OCI-LY3 (cell line): Measurements from ENCODE around the gene ACVRL1.

Experiments
- H2AFZ ChIP-seq: fragments of 200-600, 300-600 bp; shearing (Covaris generic); 2 replicates; pipeline ENCODE4 v1.6.0; 2014; ENCODE audit warnings: antibody characterized with exemption, low read depth, low read length
- H3K27ac ChIP-seq: fragments of 200-600, 300-600 bp; sonication (generic); 2 replicates; pipeline ENCODE4 v1.5.1; 2014; ENCODE audit warnings: mild to moderate bottlenecking, low read length, moderate library complexity, mixed read lengths
- H3K27me3 ChIP-seq: fragments of 200-600, 300-600 bp; sonication (generic); 2 replicates; pipeline ENCODE4 v1.6.1; 2014; ENCODE audit warnings: low read depth, low read length, mixed read lengths
- H3K36me3 ChIP-seq: fragments of 200-600, 300-600 bp; sonication (generic); replicated peaks from 2 replicates; pipeline ENCODE3; 2014; ENCODE audit warnings: low read depth, low read length, mixed read lengths
- H3K4me1 ChIP-seq: fragments of 300-600, 200-600 bp; sonication (generic); 2 replicates; pipeline ENCODE4 v1.6.1; 2014; ENCODE audit warnings: low read length, mixed read lengths
- H3K4me2 ChIP-seq: fragments of 200-600, 300-600 bp; sonication (generic); 2 replicates; pipeline ENCODE4 v1.6.1; 2014; ENCODE audit warnings: low read length, mixed read lengths
- H3K4me3 ChIP-seq: fragments of 300-600, 200-600 bp; sonication (generic); 2 replicates; pipeline ENCODE4 v1.5.1; 2014; ENCODE audit warnings: antibody characterized with exemption, mild to moderate bottlenecking, low read length, moderate library complexity
- H3K79me2 ChIP-seq: fragments of 300-600, 200-600 bp; shearing (Covaris generic); 2 replicates; pipeline ENCODE4 v1.6.1; 2014; ENCODE audit warnings: mild to moderate bottlenecking, low read length, mixed read lengths
- H3K9ac ChIP-seq: fragments of 300-600, 200-600 bp; shearing (Covaris generic); 2 replicates; pipeline ENCODE4 v1.6.0; 2014; ENCODE audit warnings: mild to moderate bottlenecking, low read length, moderate library complexity
- H3K9me3 ChIP-seq: fragments of 200-600, 300-600 bp; shearing (Covaris generic); 2 replicates; pipeline ENCODE4 v1.6.1; 2014; ENCODE audit warnings: low read length, mixed read lengths; ENCODE audit not compliant: insufficient read depth
- H4K20me1 ChIP-seq: fragments of 200-600, 300-600 bp; sonication (generic); 2 replicates; pipeline ENCODE4 v1.6.1; 2016; ENCODE audit warnings: low read length, mixed read lengths; ENCODE audit not compliant: insufficient read depth
- EZH2phosphoT487 ChIP-seq: fragments of 200-600 bp; shearing (Covaris generic); IDR thresholded peaks from 2 replicates; pipeline ENCODE4 v1.6.1; 2018; ENCODE audit warnings: antibody characterized with exemption, mixed run types, low read depth
- TF ChIP-seq, protein P1 (sequence below): fragments of 200-600, 300-600 bp; sonication (generic); IDR thresholded peaks from 2 replicates; pipeline ENCODE4 v1.5.1; 2014; ENCODE audit warnings: antibody characterized with exemption, low read length, low read depth

Gene ACVRL1

DNA sequence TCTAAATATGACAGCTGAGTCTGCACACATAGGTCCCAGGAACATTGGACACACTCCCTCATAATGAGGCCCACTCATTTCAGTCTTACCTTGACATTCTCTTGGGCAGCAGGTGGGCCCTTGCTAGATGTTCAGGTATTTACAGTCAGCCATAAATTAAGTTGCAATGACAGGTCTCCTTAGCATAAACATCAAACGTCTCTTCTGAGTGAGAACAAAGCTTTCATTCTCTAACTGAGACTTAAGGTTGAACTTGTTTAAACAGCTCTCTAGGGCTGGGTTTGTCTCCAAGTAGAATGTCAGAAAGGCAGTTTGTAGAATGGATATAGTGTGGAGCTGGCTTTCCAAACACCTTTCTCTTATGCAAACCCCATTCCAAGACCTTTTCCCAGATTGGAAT lies 54.5 kb downstream of the ACVRL1 start:
- H2AFZ ChIP-seq = no peak overlapping the region
- no peaks in the 10 kb centered on the region for H3K9me3 ChIP-seq
- peaks cover 3% of the 10 kb centered on the region; the same call in 1 of the 2 replicates for H3K4me1 ChIP-seq
- TF ChIP-seq, protein P1, sequence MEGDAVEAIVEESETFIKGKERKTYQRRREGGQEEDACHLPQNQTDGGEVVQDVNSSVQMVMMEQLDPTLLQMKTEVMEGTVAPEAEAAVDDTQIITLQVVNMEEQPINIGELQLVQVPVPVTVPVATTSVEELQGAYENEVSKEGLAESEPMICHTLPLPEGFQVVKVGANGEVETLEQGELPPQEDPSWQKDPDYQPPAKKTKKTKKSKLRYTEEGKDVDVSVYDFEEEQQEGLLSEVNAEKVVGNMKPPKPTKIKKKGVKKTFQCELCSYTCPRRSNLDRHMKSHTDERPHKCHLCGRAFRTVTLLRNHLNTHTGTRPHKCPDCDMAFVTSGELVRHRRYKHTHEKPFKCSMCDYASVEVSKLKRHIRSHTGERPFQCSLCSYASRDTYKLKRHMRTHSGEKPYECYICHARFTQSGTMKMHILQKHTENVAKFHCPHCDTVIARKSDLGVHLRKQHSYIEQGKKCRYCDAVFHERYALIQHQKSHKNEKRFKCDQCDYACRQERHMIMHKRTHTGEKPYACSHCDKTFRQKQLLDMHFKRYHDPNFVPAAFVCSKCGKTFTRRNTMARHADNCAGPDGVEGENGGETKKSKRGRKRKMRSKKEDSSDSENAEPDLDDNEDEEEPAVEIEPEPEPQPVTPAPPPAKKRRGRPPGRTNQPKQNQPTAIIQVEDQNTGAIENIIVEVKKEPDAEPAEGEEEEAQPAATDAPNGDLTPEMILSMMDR = no peak
- no peak for TF ChIP-seq EZH2phosphoT487
- peaks cover 17% of the 10 kb centered on the region for H3K27me3 ChIP-seq
- H3K9ac ChIP-seq = no peak overlapping the region
- no peak overlapping the region for H3K4me3 ChIP-seq
- no peak overlapping the region for H3K27ac ChIP-seq
- no peak overlapping the region for H3K4me2 ChIP-seq
- H4K20me1 ChIP-seq = peaks cover 33% of the 10 kb centered on the region
- no peaks in the 10 kb centered on the region for H3K79me2 ChIP-seq
- H3K36me3 ChIP-seq = peaks cover 5% of the 10 kb centered on the region

DNA sequence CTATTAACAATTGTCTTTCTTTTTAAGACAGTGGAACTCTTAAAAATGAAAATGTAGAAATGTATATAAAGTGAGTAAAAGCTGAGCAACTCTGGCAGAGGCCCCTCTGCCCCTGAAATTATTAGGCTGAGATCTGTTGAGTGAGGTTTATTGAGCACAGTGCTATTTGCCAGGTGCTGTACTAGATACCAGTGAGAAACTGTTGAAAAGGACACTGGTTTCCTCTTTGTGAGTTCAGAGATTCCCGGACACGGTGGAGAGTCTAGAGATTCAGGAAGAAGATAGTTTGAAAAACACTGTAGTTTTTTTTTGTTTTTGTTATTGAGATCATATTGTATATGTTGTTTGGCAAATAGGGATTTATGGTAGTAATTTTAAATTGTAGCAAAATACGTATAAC lies 55.4 kb downstream of the ACVRL1 start:
- H3K9me3 ChIP-seq = no peaks in the 10 kb centered on the region
- H3K27ac ChIP-seq = no peak overlapping the region
- H3K9ac ChIP-seq = no peak overlapping the region
- H4K20me1 ChIP-seq = peaks cover 37% of the 10 kb centered on the region
- H3K4me3 ChIP-seq = no peak overlapping the region
- no peaks in the 10 kb centered on the region for H3K79me2 ChIP-seq
- peaks cover 17% of the 10 kb centered on the region for H3K27me3 ChIP-seq
- no peak overlapping the region for H3K4me2 ChIP-seq
- no peak for TF ChIP-seq EZH2phosphoT487
- TF ChIP-seq, protein P1 = no peak
- peaks cover 5% of the 10 kb centered on the region for H3K36me3 ChIP-seq
- H3K4me1 ChIP-seq = peaks cover 3% of the 10 kb centered on the region; the same call in 1 of the 2 replicates
- no peak overlapping the region for H2AFZ ChIP-seq

DNA sequence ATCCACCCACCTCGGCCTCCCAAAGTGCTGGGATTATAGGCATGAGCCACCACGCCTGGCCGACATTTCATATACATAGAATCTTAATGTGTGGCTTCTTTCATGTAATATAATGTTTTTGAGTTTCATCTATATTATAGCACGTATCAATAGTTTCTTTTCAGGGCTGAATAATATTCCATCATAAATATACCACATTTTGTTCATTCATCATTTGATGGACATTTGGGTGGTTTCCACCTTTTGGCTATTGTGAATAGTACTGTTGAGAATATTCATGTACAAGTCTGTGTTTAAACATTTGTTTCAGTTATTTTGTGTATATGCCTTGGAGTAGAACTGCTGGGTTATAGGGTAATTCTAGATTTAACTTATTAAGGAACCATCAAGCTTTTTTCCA lies 56.2 kb downstream of the ACVRL1 start:
- Histone ChIP-seq H3K36me3 (peaks cover 5% of the 10 kb centered on the region), H3K27me3 (peaks cover 24% of the 10 kb centered on the region), H3K4me2 (no peak overlapping the region), H3K4me3 (no peak overlapping the region), H3K79me2 (no peaks in the 10 kb centered on the region), H3K9ac (no peak overlapping the region), H4K20me1 (peaks cover 40% of the 10 kb centered on the region), H2AFZ (no peak overlapping the region), H3K4me1 (peaks cover 3% of the 10 kb centered on the region; the same call in 1 of the 2 replicates), H3K27ac (no peak overlapping the region), H3K9me3 (no peaks in the 10 kb centered on the region)
- no peak for TF ChIP-seq EZH2phosphoT487
- TF ChIP-seq, protein P1 = no peak

GRCh38 chr12:51969643-51970042 lies 62.3 kb downstream of the ACVRL1 start:
- H3K27ac ChIP-seq = no peak overlapping the region
- H3K4me2 ChIP-seq = no peak overlapping the region
- H3K36me3 ChIP-seq = no peaks in the 10 kb centered on the region
- peaks cover 34% of the 10 kb centered on the region for H3K4me1 ChIP-seq
- peaks cover 84% of the 10 kb centered on the region for H4K20me1 ChIP-seq
- no peaks in the 10 kb centered on the region for H3K9me3 ChIP-seq
- no peak for TF ChIP-seq EZH2phosphoT487
- TF ChIP-seq, protein P1 = no peak
- H3K9ac ChIP-seq = no peak overlapping the region
- H3K27me3 ChIP-seq = peaks cover 70% of the 10 kb centered on the region
- no peak overlapping the region for H3K4me3 ChIP-seq
- no peak overlapping the region for H2AFZ ChIP-seq
- no peaks in the 10 kb centered on the region for H3K79me2 ChIP-seq
